GM12873 (cell line): Measurements from ENCODE around the gene KCNK13.

Experiments
- TF ChIP-seq, protein P1 (sequence below): IDR thresholded peaks from 2 replicates; pipeline ENCODE4 v1.5.1; 2012; ENCODE audit warnings: low read depth, mild to moderate bottlenecking, moderate library complexity, low read length, control low read depth; ENCODE audit not compliant: insufficient read depth; ENCODE audit errors: missing control alignments

KCNK13 gene

DNA sequence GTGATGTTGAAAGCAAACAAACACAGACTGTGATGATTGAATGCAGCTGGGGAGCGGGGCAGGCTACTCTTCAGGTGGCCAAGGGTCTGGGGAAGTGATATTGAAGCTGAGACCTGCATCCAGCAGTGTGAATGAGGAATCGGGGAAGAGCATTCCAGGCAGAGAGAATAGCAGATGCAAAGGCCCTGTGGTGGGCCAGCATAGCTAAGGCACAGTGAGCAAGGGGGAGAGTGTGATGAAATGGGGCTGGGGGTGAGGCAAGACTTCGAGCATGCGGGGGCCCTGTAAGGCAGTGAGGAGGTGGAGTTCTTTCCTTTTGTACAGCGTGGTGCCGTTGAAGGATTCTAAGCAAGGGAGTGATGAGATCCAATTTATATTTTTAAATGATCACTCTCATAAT lies 77.4 kb downstream of the KCNK13 start:
- TF ChIP-seq, protein P1, sequence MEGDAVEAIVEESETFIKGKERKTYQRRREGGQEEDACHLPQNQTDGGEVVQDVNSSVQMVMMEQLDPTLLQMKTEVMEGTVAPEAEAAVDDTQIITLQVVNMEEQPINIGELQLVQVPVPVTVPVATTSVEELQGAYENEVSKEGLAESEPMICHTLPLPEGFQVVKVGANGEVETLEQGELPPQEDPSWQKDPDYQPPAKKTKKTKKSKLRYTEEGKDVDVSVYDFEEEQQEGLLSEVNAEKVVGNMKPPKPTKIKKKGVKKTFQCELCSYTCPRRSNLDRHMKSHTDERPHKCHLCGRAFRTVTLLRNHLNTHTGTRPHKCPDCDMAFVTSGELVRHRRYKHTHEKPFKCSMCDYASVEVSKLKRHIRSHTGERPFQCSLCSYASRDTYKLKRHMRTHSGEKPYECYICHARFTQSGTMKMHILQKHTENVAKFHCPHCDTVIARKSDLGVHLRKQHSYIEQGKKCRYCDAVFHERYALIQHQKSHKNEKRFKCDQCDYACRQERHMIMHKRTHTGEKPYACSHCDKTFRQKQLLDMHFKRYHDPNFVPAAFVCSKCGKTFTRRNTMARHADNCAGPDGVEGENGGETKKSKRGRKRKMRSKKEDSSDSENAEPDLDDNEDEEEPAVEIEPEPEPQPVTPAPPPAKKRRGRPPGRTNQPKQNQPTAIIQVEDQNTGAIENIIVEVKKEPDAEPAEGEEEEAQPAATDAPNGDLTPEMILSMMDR = no peak

DNA sequence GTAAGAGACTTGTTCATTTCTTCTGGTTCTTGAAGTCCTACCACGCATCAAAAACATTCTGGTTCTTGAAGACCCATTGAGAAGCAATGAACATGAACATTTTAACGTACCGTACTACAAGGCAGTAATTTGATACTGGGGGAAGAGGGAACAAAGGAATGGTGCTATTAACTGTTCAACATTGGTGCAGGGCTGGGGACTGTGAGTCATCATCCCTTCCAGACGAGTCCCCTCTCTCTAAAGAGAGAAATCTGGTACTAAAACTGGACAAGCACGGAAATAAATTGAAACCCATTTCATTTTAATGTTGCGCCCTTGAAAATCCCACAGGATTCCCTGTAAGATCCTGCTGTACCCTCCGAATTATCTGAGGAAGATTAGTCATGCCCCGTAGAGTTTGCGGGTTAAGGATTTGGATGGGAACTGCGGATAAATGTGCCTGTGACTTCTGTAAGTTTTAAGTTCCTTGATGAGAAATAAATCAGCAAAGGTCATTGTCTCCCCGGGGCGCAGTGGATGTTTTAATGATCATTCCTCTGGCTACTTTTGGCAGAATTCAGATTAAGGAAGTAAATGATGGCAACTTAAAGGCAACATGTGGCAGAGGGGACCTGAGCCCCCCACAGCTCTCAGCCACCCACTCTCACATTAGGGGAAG lies 78.6 kb downstream of the KCNK13 start:
- TF ChIP-seq, protein P1 = no peak

DNA sequence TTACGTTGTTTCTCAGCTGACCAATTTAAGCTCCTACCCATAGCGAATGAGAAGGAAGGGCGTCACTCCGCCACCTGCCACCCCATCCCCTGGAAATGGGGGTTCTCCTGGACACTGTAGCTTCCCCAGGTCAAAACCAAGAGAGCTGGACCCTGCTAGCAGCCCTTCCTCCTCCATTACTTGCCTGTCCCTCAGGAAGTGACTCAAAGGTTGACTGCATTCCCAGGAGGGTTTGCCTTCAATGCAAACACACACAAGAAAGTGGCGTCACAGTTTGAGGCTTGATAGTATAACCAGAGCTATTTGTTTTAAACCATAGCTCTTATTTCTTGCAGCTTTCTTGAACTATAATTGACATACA lies 79.1 kb downstream of the KCNK13 start:
- TF ChIP-seq, protein P1 = no peak

DNA sequence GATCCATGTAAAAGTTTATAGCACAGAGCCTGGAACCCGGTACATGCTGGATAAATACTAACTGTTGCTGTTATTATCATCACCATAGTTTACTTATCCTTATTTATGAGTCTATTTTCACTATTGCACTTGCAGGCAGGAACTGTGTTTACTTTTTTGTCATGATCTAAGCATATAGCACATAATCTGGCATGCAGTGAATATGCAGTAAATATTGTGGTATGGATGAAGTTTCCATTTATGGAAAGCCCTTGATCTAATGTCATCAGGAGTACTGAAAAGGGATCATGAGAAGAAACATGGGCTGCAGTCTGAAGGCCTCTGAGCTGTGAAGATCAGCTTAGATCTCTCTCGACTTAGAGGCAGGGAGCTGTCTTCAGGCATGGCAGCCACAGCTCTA lies 91.6 kb downstream of the KCNK13 start:
- TF ChIP-seq, protein P1 = no peak

DNA sequence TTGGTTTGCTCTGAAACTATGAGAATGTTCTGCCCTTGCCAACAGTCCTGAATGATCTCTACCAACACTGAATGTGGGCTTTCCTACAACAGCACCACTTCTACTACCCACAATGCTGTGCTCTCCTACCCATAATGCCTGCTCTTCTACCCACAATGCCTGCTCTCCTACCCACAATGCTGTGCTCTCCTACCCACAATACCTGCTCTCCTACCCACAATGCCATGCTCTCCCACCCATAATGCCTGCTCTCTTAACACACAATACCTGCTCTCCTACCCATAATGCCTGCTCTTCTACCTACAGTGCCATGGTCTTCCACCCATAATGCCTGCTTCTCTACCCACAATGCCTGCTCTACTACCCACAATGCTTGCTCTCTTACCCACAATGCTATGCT lies 92.3 kb downstream of the KCNK13 start:
- TF ChIP-seq, protein P1 = no peak

DNA sequence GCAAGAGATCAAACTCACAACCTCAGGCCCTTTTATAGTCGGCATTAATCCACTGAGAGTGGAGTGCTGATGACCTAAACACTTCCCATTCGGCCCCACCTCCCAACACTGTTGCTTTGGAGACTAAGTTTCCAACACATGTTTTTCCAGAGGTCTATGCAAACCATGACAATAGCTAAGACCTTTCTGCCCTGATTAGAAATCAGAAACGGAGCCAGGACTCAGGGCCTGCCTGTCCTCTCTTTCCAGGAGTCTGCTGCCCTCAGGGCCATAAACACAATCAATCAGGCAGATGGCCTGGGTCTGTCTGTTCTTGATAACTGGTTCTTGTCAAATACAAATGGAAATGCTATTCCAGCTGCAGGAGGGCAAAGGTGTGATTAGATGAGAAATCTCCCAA lies 97.4 kb downstream of the KCNK13 start:
- TF ChIP-seq, protein P1 = no peak

DNA sequence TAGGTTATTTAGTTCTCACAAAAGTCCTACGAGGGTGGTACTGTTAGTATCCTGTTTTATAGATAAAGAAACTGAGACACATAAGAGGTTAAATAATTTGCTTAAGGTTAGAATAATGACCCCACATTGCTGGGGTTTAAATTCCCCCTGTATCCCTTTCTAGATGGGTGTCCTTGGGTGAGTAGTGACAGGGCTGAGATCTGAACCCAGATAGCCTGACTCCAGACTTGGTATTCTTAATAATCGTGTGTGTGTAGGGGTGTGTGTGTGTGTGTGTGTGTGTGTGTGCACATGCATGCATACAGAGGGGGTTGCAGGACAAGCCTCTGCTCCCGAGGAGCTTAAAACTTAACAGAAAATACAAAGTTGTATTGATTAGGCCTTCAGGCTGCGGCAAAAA lies 97.9 kb downstream of the KCNK13 start:
- TF ChIP-seq, protein P1 = no peak
